Heart left ventricle (tissue), 16 donors: Measurements from ENCODE around the gene HNF1A. TPM values are rescaled to one million over a fixed set of nuclear protein-coding genes. Genes with fewer than 3 reads are reported as not detected.

ENCODE experiments used
- ATAC-seq, 4 donors: fragments of 200-7000 bp; cut with Tn5 transposase; one replicate each; pipeline ENCODE4 v1.9.1; 2020 to 2022; ENCODE audit warnings: moderate library complexity in 4 of 4, mild to moderate bottlenecking in 3 of 4, moderate number of reproducible peaks in 1 of 4
- DNase-seq, 5 donors: peaks; one replicate each; pipeline ENCODE4 v3.0.0-alpha.2; 2020
- H3K27ac ChIP-seq, 12 donors: fragments of 200-600 bp; sonication (generic) in 4 of 12; one replicate each; pipeline versions ENCODE4 v1.5.0 to v1.8.0; 2016 to 2022; ENCODE audit warnings: mild to moderate bottlenecking in 2 of 12
- H3K27me3 ChIP-seq, 9 donors: fragments of 200-600 bp; sonication (generic) in 2 of 9; one replicate each; pipeline versions ENCODE4 v1.5.1 to v1.8.0; 2016 to 2022; ENCODE audit warnings: mild to moderate bottlenecking in 3 of 9
- H3K36me3 ChIP-seq, 9 donors: fragments of 200-600 bp; sonication (generic) in 2 of 9; one replicate each; pipeline versions ENCODE4 v1.5.0 to v1.8.0; 2018 to 2022; ENCODE audit warnings: mild to moderate bottlenecking in 2 of 9
- H3K4me1 ChIP-seq, 12 donors: fragments of 200-600 bp; sonication (generic) in 4 of 12; one replicate each; pipeline versions ENCODE4 v1.5.0 to v1.8.0; 2016 to 2022; ENCODE audit warnings: mild to moderate bottlenecking in 3 of 12
- H3K4me3 ChIP-seq, 12 donors: fragments of 200-600 bp; sonication (generic) in 4 of 12; one replicate each; pipeline versions ENCODE4 v1.5.0 to v1.8.0; 2017 to 2022; ENCODE audit warnings: mild to moderate bottlenecking in 9 of 12, moderate library complexity in 4 of 12
- H3K9me3 ChIP-seq, 12 donors: fragments of 200-600 bp; sonication (generic) in 4 of 12; one replicate each; pipeline versions ENCODE4 v1.5.0 to v1.8.0; 2016 to 2022; ENCODE audit warnings: mild to moderate bottlenecking in 1 of 12
- POLR2A ChIP-seq, 2 donors: fragments of 450-650 bp; IDR thresholded peaks; one replicate each; pipeline ENCODE4 v1.6.1; 2017; ENCODE audit warnings: antibody characterized with exemption in 2 of 2, mild to moderate bottlenecking in 2 of 2, moderate library complexity in 2 of 2
- WGBS, 4 donors: extraction: QIAGEN DNeasy Blood & Tissue Kit in 2 of 4; methylation state at CpG; one replicate each; pipeline versions ENCODE4 v1.1.5 to v1.1.7; 2013 to 2018; 5-methylcytosine and 5-hydroxymethylcytosine counted together
- intact Hi-C, 10 donors: fragments of 100-400 bp; cut with DNase I; formaldehyde crosslinking; loops; one replicate each; pipeline versions ENCODE4 v1.11.1 to v1.14.2; 2022
- polyA plus RNA-seq, 2 donors: library from polyadenylated mRNA; stranded (reverse); fragments of 200-250 nt; gene quantifications; one replicate each; pipeline ENCODE4 v1.2.3, GENCODE V29; 2013
- total RNA-seq, 9 donors: library from RNA; depleted of rRNA in 2 of 9; stranded (reverse); fragments of >200 nt in 2 of 9; fragmentation: NEBNext Ultra II Directional in 3 of 9; extraction: Animal tissue kit (Norgen Biotek cat#: 25700) in 3 of 9; gene quantifications; one replicate each; pipeline versions ENCODE4 v1.1.0 to v1.2.4, GENCODE V29; 2016 to 2023
- TF ChIP-seq, protein P1 (sequence below), 12 donors: fragments of 200-600 bp; sonication (generic) in 4 of 12; IDR thresholded peaks; one replicate each; pipeline versions ENCODE4 v1.5.0 to v1.8.0; 2018 to 2022; ENCODE audit warnings: antibody characterized with exemption in 12 of 12, mild to moderate bottlenecking in 5 of 12
- donor health status: ischemic (EF 13 %, LVEDD 7.1; RV severe dilation, severe dysfunction).
- donor health status: healthy with polysubstance abuse.
- donor health status: DM: no; HTN: yes; CAD: no.
- donor health status: DM: no; HTN: no; CAD: no.
- donor health status: ischemic (EF 25% LVEDD 6.9; RV normal size, moderate dysfunction).
- donor health status: ischemic (EF 25% LVEDD 5.7; RV mildly dilated, moderate dysfunction).
- donor health status: healthy.
- donor health status: DM: yes; HTN: yes; CAD: no.
- donor health status: ischemic (EF 35%, LVEDD 5.7; RV mildly dilated, moderate dysfunction).
- donor health status: nonischemic (EF 11% LVEDD 7.7; RV severe dilation, severe dysfunction).
- donor health status: DM: yes; HTN: yes; CAD: no.
- donor health status: PGD.
- donor health status: ischemic (EF 29% LVEDD 5.4; RV normal size, mild dysfunction).
- donor health status: nonischemic (EF 23%, LVEDD 6.1; RV moderate dilation, normal function).

The HNF1A gene
- total and polyA plus RNA-seq, 11 donors, result 0.03 TPM; not detected in 10

GRCh38 chr12:120981407-120981941, 3.1 kb downstream of the HNF1A start:
- no peak for TF ChIP-seq POLR2A (IDR thresholded peaks at IDR 0.05)
- TF ChIP-seq, protein P1, sequence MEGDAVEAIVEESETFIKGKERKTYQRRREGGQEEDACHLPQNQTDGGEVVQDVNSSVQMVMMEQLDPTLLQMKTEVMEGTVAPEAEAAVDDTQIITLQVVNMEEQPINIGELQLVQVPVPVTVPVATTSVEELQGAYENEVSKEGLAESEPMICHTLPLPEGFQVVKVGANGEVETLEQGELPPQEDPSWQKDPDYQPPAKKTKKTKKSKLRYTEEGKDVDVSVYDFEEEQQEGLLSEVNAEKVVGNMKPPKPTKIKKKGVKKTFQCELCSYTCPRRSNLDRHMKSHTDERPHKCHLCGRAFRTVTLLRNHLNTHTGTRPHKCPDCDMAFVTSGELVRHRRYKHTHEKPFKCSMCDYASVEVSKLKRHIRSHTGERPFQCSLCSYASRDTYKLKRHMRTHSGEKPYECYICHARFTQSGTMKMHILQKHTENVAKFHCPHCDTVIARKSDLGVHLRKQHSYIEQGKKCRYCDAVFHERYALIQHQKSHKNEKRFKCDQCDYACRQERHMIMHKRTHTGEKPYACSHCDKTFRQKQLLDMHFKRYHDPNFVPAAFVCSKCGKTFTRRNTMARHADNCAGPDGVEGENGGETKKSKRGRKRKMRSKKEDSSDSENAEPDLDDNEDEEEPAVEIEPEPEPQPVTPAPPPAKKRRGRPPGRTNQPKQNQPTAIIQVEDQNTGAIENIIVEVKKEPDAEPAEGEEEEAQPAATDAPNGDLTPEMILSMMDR (IDR thresholded peaks at IDR 0.05), result no peak
- Histone ChIP-seq H3K36me3 (no peaks in the 10 kb centered on the region), H3K27ac (no peak overlapping the region), H3K27me3 (no peaks in the 10 kb centered on the region), H3K4me1 (no peaks in the 10 kb centered on the region), H3K4me3 (no peak overlapping the region), H3K9me3 (no peaks in the 10 kb centered on the region)
- no peak for DNase-seq
- no peak for ATAC-seq
- 71 to 79% (median 74%) methylated on average over 6 of the region's 6 CpGs for WGBS, 4 donors
- intact Hi-C loops, result no loop called here

DNA sequence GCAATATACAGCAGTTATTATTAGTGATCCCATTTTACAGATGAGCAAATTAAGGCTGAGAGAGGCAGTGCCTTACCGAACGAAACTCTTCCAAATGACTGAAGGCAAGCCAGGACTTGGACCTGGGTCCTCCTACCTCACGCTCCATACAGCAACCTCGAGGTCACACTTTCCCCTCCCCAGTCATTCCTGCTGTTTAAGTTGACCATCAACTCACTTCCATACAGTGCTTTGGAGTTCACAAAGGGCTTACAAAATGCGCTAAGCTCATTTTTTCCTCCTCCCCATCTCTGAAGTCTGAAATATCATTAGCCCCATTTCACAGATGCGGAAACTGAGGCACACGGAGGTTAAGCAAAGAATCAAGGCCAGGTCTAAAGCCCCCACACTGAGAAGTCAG, 4.3 kb downstream of the HNF1A start:
- DNase-seq, result no peak
- WGBS, 4 donors, result 79 to 84% (median 81%) methylated on average over 7 of the region's 7 CpGs
- no peak overlapping the region for H3K4me3 ChIP-seq
- no peaks in the 10 kb centered on the region for H3K9me3 ChIP-seq
- ATAC-seq, result no peak
- intact Hi-C loops, result no loop called here
- no peaks in the 10 kb centered on the region for H3K27me3 ChIP-seq
- no peaks in the 10 kb centered on the region for H3K36me3 ChIP-seq
- TF ChIP-seq POLR2A (IDR thresholded peaks at IDR 0.05), result no peak
- TF ChIP-seq, protein P1 (IDR thresholded peaks at IDR 0.05), result no peak
- H3K4me1 ChIP-seq, result no peaks in the 10 kb centered on the region
- H3K27ac ChIP-seq, result no peak overlapping the region

DNA sequence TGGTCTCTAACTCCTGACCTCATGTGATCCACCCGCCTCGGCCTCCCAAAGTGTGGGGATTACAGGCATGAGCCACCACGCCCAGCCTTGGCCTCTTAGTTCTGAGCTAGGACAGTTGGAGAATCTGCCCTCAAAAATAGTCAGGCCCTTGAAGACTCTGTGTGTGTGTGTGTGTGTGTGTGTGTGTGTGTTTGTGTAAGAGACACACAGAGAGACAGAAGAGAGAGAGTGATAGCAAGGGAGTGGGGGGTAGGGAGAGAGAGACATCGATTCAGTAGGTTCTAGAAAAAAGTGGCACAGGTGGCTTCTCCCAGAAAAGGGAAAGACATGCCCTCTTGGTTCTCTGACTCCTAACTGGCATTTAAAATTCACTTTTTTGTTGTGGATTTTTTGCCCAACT, 5.4 kb downstream of the HNF1A start:
- no peak overlapping the region for H3K27ac ChIP-seq
- DNase-seq (no peak), ATAC-seq (no peak)
- H3K9me3 ChIP-seq, result no peaks in the 10 kb centered on the region
- no peaks in the 10 kb centered on the region for H3K4me1 ChIP-seq
- no peak overlapping the region for H3K4me3 ChIP-seq
- no peak for TF ChIP-seq POLR2A (IDR thresholded peaks at IDR 0.05)
- TF ChIP-seq, protein P1 (IDR thresholded peaks at IDR 0.05), result no peak
- H3K27me3 ChIP-seq, result no peaks in the 10 kb centered on the region
- WGBS, 4 donors, result 80 to 88% (median 85%) methylated on average over 4 of the region's 4 CpGs
- no peaks in the 10 kb centered on the region for H3K36me3 ChIP-seq
- intact Hi-C loops, result no loop called here

DNA sequence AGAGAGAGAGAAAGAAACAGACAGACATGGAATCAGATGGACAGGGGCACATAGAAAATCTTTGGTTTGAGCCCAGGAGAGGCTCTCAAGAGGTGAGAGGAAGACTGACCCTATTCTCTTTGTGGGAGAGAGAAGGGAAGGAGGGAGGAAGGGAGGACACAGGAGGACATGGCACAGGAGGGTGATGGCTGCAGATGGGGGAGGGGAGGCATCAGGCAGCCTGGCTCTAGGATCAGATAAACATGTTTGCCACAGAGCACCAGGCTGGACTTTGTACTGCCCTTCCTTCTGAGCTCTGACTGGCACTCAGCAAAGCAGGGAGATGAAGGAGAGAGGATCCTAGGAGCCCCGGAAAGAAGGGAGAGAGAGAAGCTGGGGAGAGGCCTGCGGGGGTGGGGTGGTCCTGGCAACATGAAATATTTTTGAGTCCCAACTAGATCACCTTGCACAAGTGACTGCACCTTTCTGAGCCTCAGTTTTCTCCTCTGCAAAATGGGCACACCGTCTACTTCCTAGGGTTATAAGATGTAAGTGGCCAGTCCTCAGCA, 6.1 kb downstream of the HNF1A start:
- Histone ChIP-seq H3K36me3 (no peaks in the 10 kb centered on the region), H3K4me3 (no peak overlapping the region), H3K4me1 (no peaks in the 10 kb centered on the region), H3K9me3 (no peaks in the 10 kb centered on the region), H3K27me3 (no peaks in the 10 kb centered on the region), H3K27ac (no peak overlapping the region)
- WGBS, 4 donors, result 72 to 85% (median 81%) methylated on average over 3 of the region's 3 CpGs
- ATAC-seq (no peak), DNase-seq (no peak)
- no peak for TF ChIP-seq POLR2A (IDR thresholded peaks at IDR 0.05)
- TF ChIP-seq, protein P1 (IDR thresholded peaks at IDR 0.05), result no peak
- intact Hi-C loops, result no loop called here
